Measurements from ENCODE around the gene CEMIP2.
"Not testable (repeated sequence)": the region's sequence is repeated elsewhere in the genome, so short reads cannot be mapped to it uniquely, and the experiment has no call there.

Gene CEMIP2, protein sequence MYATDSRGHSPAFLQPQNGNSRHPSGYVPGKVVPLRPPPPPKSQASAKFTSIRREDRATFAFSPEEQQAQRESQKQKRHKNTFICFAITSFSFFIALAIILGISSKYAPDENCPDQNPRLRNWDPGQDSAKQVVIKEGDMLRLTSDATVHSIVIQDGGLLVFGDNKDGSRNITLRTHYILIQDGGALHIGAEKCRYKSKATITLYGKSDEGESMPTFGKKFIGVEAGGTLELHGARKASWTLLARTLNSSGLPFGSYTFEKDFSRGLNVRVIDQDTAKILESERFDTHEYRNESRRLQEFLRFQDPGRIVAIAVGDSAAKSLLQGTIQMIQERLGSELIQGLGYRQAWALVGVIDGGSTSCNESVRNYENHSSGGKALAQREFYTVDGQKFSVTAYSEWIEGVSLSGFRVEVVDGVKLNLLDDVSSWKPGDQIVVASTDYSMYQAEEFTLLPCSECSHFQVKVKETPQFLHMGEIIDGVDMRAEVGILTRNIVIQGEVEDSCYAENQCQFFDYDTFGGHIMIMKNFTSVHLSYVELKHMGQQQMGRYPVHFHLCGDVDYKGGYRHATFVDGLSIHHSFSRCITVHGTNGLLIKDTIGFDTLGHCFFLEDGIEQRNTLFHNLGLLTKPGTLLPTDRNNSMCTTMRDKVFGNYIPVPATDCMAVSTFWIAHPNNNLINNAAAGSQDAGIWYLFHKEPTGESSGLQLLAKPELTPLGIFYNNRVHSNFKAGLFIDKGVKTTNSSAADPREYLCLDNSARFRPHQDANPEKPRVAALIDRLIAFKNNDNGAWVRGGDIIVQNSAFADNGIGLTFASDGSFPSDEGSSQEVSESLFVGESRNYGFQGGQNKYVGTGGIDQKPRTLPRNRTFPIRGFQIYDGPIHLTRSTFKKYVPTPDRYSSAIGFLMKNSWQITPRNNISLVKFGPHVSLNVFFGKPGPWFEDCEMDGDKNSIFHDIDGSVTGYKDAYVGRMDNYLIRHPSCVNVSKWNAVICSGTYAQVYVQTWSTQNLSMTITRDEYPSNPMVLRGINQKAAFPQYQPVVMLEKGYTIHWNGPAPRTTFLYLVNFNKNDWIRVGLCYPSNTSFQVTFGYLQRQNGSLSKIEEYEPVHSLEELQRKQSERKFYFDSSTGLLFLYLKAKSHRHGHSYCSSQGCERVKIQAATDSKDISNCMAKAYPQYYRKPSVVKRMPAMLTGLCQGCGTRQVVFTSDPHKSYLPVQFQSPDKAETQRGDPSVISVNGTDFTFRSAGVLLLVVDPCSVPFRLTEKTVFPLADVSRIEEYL (N-terminal part only)

GRCh38 chr9:71768388-71769174, at the start of gene CEMIP2:
TSS of gene CEMIP2 (minus strand) at chr9:71768513. CDS start at chr9:71750373, 18,140 bp downstream.
- peak; percentile 80 for DNase-seq (ENCODE audit: low read depth)

DNA sequence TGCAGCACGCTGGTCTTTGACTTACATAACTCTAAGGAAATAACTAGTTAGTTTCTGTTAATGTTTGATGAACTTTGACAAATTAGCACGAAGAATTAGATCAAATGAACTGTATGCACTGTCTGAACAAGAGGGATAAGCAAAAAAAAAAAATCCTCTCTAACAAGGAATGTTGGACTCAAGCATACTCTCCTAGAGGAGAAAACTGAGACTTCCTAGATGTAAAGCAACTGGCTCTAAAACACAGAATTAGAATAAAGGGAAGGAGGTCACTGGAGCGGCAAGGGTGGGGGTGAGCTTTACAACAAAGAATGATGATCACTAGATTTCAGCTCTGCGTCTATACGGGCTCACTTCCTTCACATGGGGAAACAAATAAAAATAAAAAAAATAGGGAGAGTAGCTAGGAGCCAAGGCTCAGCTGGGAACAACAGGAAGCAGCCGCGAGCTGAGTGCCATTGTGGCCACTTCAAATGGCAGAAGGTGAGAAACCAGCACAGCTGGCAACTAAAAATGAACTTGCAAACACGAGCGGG, 48.7 kb upstream of the CEMIP2 start:
- no peak for DNase-seq (ENCODE audit: low read depth)

DNA sequence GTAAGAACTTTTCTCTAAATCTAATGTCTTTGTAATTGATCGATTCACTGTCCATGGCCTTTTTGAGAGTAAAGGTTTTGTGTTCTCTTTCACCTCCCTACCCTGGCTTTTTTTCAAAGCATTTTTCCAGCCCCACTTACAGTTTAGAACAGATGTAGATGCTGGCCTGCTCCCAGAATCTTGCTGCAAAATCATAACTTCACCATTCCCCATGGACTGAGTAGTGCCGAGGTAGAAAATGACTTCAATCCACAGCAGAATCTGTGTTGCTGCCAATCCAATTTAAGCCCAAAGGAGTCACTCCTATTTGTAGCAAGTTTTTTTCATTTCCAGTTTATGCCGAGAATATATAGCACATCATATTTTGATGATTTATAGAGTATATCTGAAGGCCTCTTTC, 46.5 kb upstream of the CEMIP2 start:
- DNase-seq (ENCODE audit: low read depth): no peak

GRCh38 chr9:71814226-71814625, 45.9 kb upstream of the CEMIP2 start:
- DNase-seq (ENCODE audit: low read depth): no peak

DNA sequence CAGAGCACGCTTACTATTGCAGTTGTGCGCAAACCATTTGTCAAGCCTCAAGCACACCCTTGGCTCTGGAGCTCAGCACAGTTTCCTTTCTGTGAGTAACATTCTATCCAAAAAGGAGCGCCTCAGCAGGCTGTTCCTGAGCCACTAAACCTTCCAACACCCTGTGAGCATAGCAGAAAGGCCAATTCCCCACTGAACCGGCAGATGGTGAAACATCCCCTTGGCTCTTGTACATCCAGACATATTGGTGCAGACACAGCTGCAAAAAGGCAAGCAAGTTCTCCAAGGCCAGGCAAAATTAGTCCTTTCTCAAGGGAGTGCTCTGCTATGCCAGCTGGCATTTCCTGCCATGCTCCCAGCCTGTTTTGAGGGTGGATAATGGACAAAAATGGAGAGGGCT, 44.1 kb upstream of the CEMIP2 start:
- no peak for DNase-seq (ENCODE audit: low read depth)

DNA sequence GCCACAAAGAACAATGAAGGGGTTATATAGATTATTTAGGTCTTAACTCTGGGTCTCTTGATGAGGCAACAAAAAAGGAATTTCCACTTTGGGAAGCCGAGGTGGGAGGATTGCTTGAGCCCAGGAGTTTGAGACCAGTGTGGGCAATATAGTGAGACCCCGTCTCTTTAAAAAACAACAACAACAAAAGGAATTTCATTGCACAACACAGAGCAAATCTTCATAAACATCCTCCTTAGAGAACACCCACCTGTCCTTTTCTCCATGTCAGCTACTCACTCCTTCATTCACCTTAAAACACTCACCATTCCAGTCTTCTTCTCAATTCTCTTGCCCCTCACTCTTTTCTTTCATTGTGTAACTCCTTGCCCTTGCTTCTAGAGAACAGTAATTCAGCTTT, 39.8 kb upstream of the CEMIP2 start:
- no peak for DNase-seq (ENCODE audit: low read depth)

- peak; percentile 28 for DNase-seq (ENCODE audit: low read depth)
Measured at GRCh38 chr9:71806901-71807307, 38.6 kb upstream of the CEMIP2 start.

GRCh38 chr9:71805096-71805495, 36.8 kb upstream of the CEMIP2 start:
- not testable (repeated sequence) for DNase-seq (ENCODE audit: low read depth)

DNA sequence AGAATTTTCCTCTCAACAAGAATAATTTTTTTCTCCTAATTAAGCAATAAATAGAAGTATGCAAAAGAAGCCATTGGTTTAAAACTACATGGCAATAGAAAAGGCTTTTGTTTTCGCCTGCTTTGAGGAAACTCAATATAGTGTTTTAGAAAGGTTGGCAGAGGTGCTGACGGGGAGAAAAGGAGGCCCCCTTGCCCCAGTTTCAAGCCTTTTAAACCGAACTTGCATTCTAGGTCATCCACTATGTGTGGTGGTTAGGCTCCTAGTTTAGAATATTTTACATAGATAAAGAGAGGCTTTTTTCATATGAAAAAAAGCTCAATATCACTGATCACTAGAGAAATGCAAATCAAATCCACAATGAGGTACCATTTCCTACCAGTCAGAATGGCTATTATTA, 33.5 kb upstream of the CEMIP2 start:
- DNase-seq (ENCODE audit: low read depth): no peak

- no peak for DNase-seq (ENCODE audit: low read depth)
Measured at GRCh38 chr9:71797266-71797665, 29.0 kb upstream of the CEMIP2 start.

- DNase-seq (ENCODE audit: low read depth): no peak
Measured at GRCh38 chr9:71796100-71796767, 27.9 kb upstream of the CEMIP2 start.

DNA sequence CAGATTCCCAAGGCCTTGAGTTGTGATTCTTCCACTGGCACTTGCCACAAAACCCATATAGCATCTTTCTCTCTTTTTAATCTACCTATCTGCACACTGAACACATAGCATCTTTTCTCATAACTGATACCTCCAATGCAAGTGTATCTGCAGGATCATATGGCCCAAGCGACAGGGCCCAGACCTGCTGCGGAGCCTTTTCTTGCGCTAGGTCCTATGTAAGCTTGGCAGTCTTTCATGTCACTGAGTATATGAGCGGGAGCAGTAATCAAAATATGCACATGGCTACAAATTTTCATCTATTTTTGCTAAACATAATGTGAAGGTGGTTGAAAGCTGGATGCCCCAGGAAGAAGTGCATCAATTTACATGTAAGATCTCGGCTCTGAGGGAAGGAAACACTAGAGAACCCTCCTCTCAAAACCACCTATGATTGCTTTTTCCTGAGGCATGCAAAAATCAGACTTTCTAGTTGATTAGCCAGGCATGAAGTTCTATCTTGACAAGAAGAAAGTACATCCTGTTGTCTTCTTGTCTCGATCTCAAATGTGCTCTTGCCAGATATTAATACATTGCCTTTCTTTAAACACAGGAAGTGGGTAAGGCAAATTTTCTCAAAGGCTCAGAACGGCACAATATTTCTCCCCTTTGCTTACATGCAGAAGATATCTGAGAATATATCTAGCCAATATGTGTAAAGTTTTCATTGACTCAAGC, 26.9 kb upstream of the CEMIP2 start:
- DNase-seq (ENCODE audit: low read depth): no peak

- no peak for DNase-seq (ENCODE audit: low read depth)
Measured at GRCh38 chr9:71793386-71794105, 25.2 kb upstream of the CEMIP2 start.

GRCh38 chr9:71791875-71792274, 23.6 kb upstream of the CEMIP2 start:
- DNase-seq (ENCODE audit: low read depth): no peak

- no peak for DNase-seq (ENCODE audit: low read depth)
Measured at GRCh38 chr9:71790296-71790695, 22.0 kb upstream of the CEMIP2 start.

DNA sequence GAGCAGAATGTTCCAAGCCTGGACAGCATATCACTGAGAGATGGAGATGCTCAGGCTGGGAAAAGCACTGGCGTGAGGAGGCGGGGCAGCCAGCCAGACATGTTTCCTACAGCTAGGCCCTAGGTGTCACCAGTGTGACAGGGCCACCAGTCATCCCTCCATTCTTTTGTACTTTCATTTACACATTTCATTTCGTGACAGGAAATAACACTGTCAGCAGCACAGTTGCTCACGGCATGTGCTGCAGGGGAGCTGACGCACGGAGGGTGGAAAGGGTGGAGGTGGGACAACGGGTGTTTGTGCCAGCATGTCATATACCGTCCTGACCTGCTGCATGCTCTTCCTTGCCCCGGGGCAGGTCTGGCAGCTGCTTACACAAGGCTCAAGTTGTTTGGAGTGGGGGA, 14.8 kb upstream of the CEMIP2 start:
- DNase-seq (ENCODE audit: low read depth): peak; percentile 82

GRCh38 chr9:71781391-71781790, 13.1 kb upstream of the CEMIP2 start:
- no peak for DNase-seq (ENCODE audit: low read depth)

DNA sequence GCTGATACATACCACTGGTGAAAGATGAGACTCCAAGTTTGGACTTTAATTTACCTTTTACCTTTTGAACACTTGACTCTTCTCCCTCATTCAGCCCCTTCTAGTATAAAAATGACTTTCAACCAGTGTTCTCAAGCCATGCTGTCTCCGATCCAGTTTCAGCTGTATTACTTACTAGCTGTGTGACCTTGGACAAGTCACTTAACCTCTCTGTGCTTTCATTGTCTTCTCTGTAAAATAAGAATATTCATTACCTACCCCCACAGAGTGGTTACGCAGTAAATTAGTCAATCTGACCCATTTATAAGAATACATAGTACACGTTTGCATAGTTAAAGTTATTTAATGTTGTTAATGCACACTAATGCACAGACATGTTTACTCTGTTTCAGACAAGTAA, 12.6 kb upstream of the CEMIP2 start:
- DNase-seq (ENCODE audit: low read depth): no peak

DNA sequence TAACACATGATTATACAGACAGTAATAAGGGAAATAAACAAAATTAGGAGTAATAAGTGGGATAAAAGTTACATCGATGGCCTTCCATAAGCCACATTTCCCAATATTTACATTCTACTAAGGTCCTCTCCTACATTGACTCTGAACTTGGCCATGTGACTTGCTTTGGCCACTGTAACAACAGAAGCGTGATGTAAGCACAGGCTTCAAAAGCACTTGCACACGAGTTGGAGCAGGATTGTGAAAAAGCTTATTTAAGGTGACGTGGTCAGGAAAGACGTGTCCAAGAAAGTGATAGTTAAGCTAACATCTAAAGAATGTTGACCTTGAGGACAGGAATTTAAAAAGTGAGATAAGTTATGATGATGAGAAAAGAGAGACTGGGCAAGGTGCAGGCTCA, 9.8 kb upstream of the CEMIP2 start:
- no peak for DNase-seq (ENCODE audit: low read depth)

All from T-helper 22 cell (primary cell).